Breast epithelium (tissue), 4 donors: ENCODE data around the gene CETP. TPM values are rescaled to one million over a fixed set of nuclear protein-coding genes. Genes with fewer than 3 reads are reported as not detected.

Experiments
- DNase-seq, 2 donors: peaks; one replicate each; pipeline ENCODE4 v3.0.0-alpha.2; 2019; ENCODE audit warnings: low spot score in 2 of 2
- H3K27ac ChIP-seq, 2 donors: fragments of 200-600 bp; sonication (generic) in 1 of 2; one replicate each; pipeline ENCODE4 v1.5.1; 2016 to 2019; ENCODE audit warnings: mild to moderate bottlenecking in 1 of 2
- H3K27me3 ChIP-seq, 2 donors: fragments of 200-600 bp; sonication (generic) in 1 of 2; one replicate each; pipeline versions ENCODE4 v1.5.1 to v1.6.0; 2017 to 2019; ENCODE audit warnings: control low read depth in 1 of 2, mild to moderate bottlenecking in 1 of 2
- H3K36me3 ChIP-seq: fragments of 200-600 bp; one replicate; pipeline ENCODE4 v1.5.1; 2019
- H3K4me1 ChIP-seq, 2 donors: fragments of 200-600 bp; sonication (generic); one replicate each; pipeline ENCODE4 v1.5.1; 2016 to 2019; ENCODE audit warnings: control low read depth in 1 of 2
- H3K4me3 ChIP-seq, 3 donors: fragments of 200-600 bp; sonication (generic); 1 replicate in 2 of 3; 2 replicates in 1 of 3; pipeline ENCODE4 v1.5.1; 2016 to 2019; ENCODE audit warnings: mild to moderate bottlenecking in 3 of 3, moderate library complexity in 2 of 3
- H3K9me3 ChIP-seq, 2 donors: fragments of 200-600 bp; sonication (generic) in 1 of 2; one replicate each; pipeline ENCODE4 v1.5.1; 2016 to 2019; ENCODE audit warnings: control low read depth in 1 of 2
- POLR2A ChIP-seq: fragments of 450-650 bp; IDR thresholded peaks from one replicate; pipeline ENCODE4 v1.6.1; 2016; ENCODE audit warnings: antibody characterized with exemption, mild to moderate bottlenecking, moderate library complexity
- POLR2AphosphoS5 ChIP-seq, 3 donors: sonication (generic); formaldehyde crosslinking; IDR thresholded peaks; one replicate each; pipeline ENCODE4 v1.6.1; 2017; ENCODE audit warnings: antibody characterized with exemption in 3 of 3
- intact Hi-C: fragments of 100-400 bp; cut with DNase I; formaldehyde crosslinking; loops from one replicate; pipeline ENCODE4 v1.15.1; 2023; ENCODE audit warnings: low total_unique reads
- total RNA-seq, 3 donors: library from RNA; depleted of rRNA; stranded (reverse); fragments of >200 nt; gene quantifications; one replicate each; pipeline ENCODE4 v1.1.0, GENCODE V29; 2016
- TF ChIP-seq, protein P1 (sequence below), 3 donors: fragments of 450-650 bp; IDR thresholded peaks; one replicate each; pipeline ENCODE4 v1.5.1; 2016 to 2017; ENCODE audit warnings: antibody characterized with exemption in 3 of 3, mild to moderate bottlenecking in 3 of 3, moderate library complexity in 3 of 3

The CETP gene
- total RNA-seq, 3 donors from 2014 or later, result 0.44 to 0.80 (median 0.66) TPM

DNA sequence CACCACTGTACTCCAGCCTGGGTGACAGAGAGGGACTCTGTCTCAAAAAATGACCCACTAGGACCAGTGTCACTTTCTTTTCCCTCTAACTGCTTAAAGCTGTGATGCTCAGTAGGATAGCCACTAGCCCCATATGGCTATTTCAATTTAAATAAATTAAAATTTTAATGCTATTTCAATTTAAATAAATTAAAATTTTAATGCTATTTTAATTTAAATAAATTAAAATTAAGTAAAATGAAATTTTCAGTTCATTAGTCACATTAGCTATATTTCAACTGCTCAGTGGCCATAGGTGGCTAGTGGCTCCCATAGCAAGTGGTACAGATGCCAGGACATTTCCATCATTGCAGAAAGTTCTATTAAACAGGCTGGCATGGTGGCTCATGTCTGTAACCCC is 70.6 kb downstream of the CETP start:
- Histone ChIP-seq H3K4me1 (no peaks in the 10 kb centered on the region), H3K27ac (no peak overlapping the region), H3K9me3 (no peaks in the 10 kb centered on the region), H3K4me3 (no peak overlapping the region), H3K36me3 (no peaks in the 10 kb centered on the region), H3K27me3 (no peaks in the 10 kb centered on the region)
- TF ChIP-seq POLR2A, result no peak
- TF ChIP-seq POLR2AphosphoS5 (IDR thresholded peaks at IDR 0.05), result no peak
- TF ChIP-seq, protein P1, sequence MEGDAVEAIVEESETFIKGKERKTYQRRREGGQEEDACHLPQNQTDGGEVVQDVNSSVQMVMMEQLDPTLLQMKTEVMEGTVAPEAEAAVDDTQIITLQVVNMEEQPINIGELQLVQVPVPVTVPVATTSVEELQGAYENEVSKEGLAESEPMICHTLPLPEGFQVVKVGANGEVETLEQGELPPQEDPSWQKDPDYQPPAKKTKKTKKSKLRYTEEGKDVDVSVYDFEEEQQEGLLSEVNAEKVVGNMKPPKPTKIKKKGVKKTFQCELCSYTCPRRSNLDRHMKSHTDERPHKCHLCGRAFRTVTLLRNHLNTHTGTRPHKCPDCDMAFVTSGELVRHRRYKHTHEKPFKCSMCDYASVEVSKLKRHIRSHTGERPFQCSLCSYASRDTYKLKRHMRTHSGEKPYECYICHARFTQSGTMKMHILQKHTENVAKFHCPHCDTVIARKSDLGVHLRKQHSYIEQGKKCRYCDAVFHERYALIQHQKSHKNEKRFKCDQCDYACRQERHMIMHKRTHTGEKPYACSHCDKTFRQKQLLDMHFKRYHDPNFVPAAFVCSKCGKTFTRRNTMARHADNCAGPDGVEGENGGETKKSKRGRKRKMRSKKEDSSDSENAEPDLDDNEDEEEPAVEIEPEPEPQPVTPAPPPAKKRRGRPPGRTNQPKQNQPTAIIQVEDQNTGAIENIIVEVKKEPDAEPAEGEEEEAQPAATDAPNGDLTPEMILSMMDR (IDR thresholded peaks at IDR 0.05), result no peak
- no peak for DNase-seq
- intact Hi-C loops, result no loop called here

DNA sequence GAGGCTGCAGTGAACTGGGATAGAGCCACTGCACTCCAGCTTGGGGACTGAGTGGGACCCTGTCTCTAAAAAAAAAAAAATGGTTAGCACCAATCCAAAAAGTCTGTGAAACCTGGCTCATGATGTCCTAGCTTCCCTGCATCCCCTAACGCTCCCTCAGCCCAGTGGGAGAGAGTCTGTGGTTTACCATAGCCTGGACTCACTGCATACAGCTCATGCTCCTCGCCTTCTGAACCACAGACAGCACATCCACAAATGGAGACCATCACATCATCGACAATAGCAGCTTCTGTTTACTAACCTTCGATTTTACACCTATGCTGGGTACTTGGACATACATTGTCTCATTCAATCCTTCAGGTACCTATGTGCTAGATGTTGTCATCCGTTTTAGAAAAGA is 71.2 kb downstream of the CETP start:
- no peak overlapping the region for H3K4me3 ChIP-seq
- intact Hi-C loops, result no loop called here
- H3K4me1 ChIP-seq, result no peaks in the 10 kb centered on the region
- H3K27ac ChIP-seq, result no peak overlapping the region
- H3K9me3 ChIP-seq, result no peaks in the 10 kb centered on the region
- no peak for DNase-seq
- no peaks in the 10 kb centered on the region for H3K36me3 ChIP-seq
- H3K27me3 ChIP-seq, result no peaks in the 10 kb centered on the region
- TF ChIP-seq POLR2A (no peak), POLR2AphosphoS5 (IDR thresholded peaks at IDR 0.05) (no peak)
- TF ChIP-seq, protein P1 (IDR thresholded peaks at IDR 0.05), result no peak

Other genes starting within 250 kb of the CETP start
- gene NUP93, start 231.8 kb upstream of the CETP start, total RNA-seq, result 10 to 100 TPM; 29.4 to 48.8 (median 32.6) TPM
- gene SLC12A3, start 96.7 kb upstream of the CETP start, total RNA-seq, result not detected
- 100 to 1,000 TPM; 123 to 162 (median 149) TPM for gene HERPUD1, start 29.8 kb upstream of the CETP start, total RNA-seq
- 10 to 100 TPM; 18.4 to 34.4 (median 24.1) TPM for gene NLRC5, start 27.6 kb downstream of the CETP start, total RNA-seq
- gene CPNE2, start 130.6 kb downstream of the CETP start, total RNA-seq, result 10 to 100 TPM; 13.9 to 56.5 (median 26.5) TPM
- 10 to 100 TPM; 64.8 to 81.4 (median 69.8) TPM for gene PSME3IP1, start 224.1 kb downstream of the CETP start, total RNA-seq
- 10 to 100 TPM; 26.4 to 52.4 (median 34.4) TPM for gene RSPRY1, start 224.4 kb downstream of the CETP start, total RNA-seq